GM19455 (cell line): ENCODE measurements around the gene MAG.
"Not testable (repeated sequence)": the region's sequence is repeated elsewhere in the genome, so short reads cannot be mapped to it uniquely, and the experiment has no call there.

Experiments
- ATAC-seq: cut with Tn5 transposase; IDR thresholded peaks from one replicate; pipeline ENCODE4 v1.9.1; 2021; ENCODE audit not compliant: unreplicated experiment

Gene MAG

DNA sequence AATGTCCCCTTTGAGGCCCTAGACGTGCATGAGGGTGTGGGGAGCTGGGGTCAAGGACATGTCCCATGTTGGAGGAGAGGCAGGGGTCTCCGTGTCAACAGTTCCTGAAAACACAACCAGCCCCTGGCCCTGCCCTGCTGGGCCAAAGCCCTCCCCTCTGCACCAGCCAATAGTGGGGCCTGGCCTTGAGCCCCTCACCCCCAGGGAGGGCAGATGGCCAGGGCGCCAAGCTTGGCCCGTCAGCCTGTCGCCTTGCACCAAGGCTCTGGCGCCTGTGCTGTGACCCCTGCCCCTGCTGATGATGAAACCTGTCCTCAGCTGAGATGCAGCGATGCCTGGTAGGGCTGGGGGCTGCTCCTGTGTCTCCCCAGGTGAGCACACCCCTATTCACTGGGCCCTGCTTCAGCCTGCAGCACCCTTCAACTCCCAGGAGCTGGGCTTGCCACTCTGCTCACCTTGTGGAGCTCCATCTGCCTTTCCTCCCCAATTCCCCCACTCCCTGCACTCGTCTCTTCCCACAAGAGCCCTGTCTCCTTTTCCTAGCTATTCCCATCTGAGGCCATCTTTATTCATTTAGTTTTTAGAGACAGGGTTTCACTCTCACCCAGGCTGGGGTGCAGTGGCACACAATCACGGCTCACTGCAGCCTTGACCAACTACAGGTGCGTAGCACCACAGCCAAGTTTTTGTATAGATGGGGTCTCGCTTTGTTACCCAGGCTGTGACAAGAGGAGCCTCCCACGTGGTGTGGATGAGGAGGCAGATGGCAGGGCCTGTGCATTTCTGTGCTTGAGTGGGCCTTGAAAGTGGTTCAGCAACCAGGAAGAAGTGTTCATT, 11.8 kb upstream of the MAG start:
- ATAC-seq = no peak

DNA sequence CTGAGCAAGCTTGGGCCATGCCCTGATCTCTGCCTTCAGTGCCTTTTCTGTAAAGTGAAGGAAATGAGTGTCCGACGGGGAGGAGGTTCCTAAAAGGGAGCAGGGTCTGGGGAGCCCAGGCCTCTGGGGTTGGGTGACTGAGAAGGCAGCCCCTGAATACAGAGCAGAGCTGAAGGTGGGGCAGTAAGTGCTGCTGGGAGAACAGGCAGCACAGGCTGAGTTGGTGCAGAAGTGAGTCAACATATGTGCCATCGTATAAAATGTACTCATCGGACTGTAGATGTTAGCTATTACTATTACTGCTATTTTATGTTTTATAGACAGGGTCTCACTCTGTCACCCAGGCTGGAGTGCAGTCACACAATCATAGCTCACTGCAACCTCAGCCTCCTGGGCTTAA, 10.7 kb upstream of the MAG start:
- no peak for ATAC-seq

DNA sequence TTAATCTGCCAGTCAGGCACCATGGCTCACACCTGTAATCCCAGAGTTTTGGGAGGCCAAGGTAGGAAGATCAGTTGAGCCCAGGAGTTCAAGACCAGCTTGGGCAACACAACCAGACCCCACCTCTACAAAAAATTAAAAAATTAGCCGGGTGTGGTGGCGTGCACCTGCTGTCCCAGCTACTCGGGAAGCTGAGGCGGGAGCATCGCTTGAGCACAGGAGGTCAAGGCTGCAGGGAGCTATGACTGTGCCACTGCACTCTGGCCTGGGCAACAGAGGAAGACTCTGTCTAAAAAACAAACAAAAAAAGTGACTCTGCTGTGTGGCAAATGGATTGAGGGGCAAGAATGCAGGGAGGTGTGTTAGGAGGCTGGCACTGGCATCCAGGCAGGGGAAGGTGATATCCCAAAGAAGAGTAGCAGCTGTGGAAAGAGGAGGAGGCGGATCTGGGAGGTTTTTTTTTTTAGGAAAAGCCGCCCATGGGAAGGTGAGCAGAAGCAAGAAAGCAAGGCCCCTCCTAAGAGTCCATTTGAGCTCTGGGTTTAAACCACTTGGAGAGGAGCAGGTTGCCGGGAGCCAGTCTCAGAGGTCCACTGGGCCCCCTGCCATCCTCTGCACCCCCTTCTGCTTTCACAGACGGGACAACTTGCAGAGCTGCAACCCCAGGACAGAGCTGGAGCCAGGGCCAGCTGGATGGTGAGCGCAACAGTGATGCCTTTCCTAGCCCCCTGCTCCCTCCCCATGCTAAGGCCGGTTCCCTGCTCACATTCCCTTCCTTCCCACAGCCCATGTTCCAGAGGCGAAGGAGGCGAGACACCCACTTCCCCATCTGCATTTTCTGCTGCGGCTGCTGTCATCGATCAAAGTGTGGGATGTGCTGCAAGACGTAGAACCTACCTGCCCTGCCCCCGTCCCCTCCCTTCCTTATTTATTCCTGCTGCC, 7.5 kb upstream of the MAG start:
- no peak for ATAC-seq

DNA sequence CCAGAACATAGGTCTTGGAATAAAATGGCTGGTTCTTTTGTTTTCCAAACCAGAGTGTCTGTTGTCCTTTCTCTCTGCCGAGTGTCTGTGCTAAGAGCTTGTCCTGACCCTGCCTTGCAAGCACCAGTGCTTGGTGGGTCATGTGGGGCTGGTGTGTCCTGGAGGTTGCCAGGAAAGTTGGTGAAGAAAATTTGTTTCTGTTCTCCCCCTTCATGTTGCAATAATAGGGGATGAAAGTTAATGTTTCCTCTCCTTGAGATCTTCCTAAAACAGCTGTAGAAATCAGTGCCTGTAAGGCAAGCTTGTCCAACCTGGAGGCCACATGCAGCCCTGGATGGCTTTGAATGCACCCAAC, 6.9 kb upstream of the MAG start:
- no peak for ATAC-seq

DNA sequence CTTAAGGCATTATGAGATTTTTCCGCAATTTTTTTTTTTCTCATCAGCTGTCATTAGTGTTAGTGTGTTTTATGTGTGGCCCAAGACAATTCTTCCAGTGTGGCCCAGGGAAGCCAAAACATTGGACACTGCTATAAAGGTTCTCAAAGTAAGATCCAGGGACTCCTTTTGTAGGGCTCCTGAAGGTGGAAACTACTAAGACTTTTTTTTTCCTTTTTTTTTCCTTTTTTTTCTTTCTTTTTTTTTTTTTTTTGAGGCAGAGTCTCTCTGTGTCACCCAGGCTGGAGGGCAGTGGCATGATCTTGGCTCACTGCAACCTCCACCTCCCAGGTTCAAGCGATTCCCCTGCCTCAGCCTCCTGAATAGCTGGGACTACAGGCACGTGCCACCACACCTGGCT, 6.5 kb upstream of the MAG start:
- not testable (repeated sequence) for ATAC-seq

DNA sequence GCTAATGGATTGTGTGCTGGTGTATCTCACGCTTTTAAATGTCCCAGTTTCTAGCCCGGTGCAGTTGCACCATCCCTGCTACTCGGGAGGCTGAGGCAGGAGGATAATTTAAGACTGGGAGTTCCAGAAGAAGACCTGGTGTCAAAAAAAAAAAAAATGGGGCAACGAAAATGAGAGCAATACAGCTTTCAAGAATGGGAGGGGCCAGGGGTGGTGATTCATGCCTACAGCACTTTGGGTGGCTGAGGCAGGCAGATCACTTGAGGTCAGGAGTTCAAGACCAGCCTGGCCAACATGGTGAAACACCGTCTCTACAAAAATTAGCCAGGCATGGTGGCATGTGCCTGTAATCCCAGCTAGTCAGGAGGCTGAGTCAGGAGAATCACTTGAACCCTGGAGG, 5.9 kb upstream of the MAG start:
- not testable (repeated sequence) for ATAC-seq

DNA sequence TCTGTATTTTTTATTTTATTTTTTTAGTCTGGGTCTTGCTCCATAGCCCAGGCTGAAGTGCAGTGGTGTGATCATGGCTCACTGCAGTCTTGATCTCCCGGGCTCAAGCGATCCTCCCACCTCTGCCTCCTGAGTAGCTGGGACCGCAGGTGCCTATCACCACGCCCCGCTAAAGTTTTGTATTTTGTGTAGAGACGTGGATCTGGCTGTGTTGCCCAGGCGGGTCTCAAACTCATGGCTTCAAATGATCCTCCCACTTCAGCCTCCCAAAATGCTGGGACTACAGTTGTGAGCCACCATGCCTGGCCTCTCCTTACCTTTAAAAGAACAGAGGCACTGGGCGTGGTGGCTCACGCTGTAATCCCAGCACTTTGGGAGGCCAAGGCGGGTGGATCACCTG, 4.2 kb upstream of the MAG start:
- ATAC-seq = no peak

DNA sequence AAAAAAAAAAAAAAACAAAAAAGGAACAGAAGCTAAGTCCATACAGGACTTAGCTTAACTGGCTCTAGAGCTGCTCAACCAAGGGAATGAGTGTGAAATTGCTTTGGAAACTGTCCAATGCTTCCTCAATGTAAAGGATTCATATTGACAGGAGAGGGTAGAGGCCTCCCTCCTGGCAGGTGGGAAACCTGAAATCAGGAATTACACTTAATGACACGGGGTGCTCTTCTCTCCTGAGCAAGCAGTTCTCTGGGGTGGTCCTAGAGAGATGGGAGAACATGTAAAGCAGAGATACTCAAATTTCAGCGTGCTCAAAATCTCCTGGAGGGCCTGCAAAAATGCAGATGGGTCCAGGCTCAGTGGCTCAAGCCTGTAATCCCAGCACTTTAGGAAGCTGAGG, 3.6 kb upstream of the MAG start:
- no peak for ATAC-seq

DNA sequence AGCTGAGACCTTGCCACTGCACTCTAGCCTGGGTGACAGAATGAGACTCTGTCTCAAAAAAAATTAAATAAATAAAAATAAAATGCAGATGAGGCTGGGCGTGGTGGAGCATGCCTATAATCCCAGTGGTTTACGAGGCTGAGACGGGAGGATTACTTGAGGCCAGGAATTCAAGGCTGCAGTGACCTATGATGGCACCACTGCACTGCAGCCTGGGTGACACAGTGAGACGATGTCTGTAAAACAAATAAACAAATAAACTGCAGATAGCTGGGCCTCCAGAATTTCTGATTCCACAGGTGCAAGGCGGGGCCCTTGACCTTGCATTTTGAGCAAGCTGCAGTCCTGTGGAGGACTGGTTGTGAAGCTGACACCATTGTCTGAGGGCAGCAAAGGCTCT, 3.1 kb upstream of the MAG start:
- ATAC-seq = no peak

DNA sequence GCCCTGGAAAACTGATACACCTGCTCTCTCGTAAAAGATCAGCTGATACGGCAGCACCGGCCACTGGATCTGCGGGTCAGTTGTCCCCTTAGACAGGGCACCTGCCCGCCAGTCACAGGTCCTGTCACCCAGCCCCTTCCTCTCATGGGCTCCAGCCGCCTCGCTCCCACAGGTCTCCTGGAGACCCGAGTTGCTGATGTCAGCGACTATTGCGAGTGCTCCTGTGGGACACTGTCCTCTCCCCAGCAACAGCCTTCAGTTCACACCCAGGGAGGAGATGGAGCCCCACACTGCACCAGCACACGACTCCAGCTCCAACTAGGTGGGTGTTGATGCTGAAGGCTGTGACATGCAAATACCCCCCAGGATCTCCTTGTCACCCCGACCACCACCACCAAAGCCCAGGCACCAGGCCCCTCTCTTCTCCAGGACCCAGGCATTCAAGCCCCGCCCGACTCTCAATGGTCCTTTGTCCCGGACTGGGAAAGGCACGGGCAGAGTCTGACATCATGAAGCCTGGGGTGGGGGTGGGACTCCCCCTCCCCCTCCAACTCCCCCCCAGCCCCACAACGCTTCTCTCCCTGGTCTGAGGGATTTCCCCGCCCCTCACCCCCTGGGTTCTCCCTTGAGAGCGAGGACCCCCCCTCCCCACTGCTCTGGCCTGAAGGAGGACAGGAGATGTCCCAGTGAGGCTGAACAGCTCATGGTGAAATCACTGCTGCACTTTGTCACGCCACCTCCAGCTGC, 1.4 kb upstream of the MAG start:
- no peak for ATAC-seq

DNA sequence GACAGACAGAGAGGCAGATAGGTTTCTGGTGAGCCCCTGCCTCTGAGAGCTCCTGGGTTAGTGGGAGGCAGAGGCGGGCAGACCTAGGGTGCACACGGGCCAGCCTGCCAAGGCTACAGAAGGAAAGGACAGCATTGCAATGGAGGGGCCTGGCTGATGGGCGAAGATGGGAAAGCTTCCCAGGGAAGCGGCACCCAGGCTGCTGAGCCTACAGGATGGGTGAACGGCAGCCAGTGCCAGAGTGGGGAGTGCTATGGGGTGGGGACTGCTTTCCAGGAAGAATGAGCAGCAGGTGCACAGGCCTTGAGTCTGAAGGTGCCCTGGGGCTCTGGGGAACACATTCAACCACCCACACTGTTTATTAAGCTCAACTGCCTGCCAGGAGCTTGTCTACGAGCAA, 702 bp upstream of the MAG start:
- no peak for ATAC-seq

DNA sequence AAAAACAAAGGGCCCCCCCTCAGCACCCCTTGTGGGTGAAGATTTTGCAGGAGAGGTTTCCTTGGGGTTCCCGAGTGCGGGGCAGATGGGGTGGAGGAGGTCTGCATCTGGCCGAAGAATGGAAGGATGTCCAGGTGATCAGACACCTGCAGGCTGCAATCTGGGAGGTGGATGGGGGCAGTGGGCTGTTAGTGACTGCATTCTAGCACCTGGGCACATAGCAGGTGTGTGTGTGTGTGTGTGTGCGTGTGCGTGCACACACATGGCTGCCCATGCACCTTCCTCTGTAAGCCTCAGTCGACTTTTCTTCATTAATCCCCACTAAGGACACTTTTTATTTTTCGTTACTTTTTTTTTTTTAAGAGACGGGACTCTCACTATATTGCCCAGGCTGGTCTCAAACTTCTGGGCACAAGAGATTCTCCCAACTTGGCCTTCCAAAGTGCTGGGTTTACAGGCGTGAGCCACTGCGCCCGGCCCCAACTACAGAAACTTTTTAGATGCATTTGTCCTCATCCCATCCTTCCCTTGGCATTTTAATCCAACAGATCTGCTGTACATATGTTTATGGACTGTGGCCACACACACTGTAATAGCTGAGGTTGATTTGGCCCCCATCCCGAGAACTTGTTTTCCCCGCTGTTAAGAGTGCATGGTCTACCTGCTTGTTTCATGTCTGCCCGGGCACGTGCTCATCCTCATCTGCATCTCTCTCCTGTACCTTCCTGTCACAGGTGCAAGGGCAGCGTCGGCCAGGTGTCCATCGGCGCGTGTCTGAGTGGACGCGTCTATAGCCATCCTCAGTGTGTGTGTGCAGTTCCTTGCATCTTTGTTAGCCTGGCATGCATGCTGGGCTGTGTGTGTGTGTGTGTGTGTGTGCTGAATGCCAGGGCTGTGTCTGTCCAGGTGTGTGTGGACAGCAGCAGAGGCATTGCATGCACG, 731 bp downstream of the MAG start:
- no peak for ATAC-seq

DNA sequence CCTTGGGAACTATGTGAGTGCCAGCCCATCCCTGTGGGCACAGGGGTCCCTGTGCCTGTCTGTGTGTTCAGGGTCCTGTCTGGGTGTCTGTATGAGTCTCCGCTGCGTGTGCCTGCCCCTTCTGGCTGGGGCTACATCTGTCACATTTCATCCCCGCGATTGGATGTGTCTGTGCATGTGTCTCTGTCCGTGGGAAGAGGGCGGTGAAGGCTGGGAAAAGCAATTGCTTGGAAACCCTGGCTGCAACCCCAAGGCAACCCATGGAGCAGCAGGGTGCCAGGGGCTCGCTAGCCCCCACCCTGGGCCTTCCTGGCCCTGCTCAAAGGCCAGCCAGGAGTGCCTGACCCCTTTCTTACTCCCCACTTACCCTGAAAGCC, 1.4 kb downstream of the MAG start:
- no peak for ATAC-seq

DNA sequence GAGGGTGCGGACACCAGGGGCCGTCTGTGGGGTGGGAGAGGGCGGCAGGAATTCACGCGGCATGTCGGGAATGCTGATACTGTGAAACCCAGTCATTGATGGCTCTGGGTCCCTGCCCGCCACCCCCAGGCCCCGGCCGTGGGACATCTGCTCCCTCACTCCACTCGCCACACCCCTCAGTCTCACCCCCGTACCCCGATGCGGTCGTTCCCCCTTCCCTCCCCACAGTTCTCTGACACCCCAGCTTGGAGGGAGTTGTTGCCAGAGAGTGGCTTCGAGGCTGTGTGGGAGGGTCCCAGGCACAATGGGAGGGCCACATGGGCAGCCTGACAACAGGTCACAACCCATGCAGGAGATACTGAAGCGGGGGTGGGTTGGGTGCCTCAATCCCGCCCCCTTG, 1.8 kb downstream of the MAG start:
- ATAC-seq = no peak

DNA sequence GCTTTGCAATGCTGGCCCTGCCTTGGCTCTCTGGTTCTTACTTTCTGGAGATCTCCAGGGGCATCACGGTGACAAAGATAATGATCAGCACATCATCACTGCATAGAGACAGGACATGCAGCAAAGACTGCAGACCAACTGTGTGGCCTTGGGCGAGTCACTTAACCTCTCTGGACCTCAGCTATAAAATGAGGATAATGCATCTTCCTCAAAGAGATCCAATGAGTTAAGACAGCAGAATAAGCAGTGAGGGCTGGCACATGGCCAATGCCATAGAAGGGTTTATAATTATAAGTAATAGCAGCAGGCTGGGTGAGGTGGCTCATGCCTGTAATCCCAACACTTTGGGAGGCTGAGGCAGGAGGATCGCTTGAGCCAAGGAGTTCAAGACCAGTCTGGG, 2.4 kb downstream of the MAG start:
- no peak for ATAC-seq

DNA sequence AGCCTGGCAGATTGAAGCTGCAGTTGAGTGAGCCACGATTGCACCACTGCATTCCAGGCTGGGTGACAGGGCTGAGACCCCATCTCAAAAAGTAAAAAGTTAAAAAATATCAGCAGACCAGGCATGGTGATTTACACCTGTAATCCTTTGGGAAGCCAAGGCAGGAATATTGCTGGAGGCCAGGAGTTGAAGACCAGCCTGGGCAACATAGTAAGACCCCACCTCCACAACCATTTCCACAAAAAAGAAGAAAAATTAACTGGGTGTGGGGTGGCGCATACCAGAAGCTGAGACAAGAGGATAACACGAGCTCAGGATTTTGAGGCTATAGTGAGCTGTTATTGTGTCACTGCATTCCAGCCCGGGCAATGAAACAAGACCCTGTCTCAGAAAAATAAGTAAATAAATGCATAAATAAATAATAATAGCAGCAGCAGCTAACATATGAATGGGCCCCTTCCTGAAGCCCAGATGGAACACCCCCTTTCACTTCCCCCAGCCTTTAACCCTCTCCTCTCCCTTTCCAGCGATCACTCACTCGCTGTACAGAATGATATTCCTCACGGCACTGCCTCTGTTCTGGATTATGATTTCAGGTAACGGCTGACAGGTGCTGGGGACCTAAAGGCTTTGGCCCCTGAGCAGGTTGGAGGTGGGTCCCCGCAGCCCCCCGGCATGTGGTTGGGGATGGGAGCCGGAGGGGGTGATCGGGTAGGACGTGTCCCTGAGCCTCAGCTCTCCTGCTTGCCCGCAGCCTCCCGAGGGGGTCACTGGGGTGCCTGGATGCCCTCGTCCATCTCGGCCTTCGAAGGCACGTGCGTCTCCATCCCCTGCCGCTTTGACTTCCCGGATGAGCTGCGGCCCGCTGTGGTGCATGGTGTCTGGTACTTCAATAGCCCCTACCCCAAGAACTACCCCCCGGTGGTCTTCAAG, 3.2 kb downstream of the MAG start:
- no peak for ATAC-seq

DNA sequence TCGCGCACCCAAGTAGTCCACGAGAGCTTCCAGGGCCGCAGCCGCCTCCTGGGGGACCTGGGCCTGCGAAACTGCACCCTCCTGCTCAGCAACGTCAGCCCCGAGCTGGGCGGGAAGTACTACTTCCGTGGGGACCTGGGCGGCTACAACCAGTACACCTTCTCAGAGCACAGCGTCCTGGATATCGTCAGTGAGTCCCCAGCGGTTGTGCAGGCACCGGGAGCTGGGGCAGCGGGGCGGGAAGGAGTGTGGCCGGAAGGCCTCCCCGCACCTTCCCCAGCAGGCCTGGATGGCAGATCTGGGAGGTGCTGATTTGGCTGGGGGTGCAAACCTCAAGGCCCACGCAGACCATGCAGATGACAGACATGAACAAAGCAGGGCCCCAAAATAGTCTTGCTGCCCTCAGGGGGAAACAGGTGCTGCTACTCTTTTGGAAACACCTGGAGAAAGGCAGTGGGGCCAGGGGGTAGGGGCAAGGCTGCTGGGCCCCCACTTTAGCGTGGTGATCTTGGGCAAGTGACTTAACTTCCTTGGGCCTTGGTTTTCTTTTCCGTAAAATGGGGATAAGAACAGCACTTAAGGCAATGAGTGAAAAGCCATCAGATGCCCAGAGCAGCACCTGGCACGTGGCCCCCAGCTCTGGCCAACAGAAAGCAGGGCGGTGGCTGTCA, 4.0 kb downstream of the MAG start:
- ATAC-seq = no peak

DNA sequence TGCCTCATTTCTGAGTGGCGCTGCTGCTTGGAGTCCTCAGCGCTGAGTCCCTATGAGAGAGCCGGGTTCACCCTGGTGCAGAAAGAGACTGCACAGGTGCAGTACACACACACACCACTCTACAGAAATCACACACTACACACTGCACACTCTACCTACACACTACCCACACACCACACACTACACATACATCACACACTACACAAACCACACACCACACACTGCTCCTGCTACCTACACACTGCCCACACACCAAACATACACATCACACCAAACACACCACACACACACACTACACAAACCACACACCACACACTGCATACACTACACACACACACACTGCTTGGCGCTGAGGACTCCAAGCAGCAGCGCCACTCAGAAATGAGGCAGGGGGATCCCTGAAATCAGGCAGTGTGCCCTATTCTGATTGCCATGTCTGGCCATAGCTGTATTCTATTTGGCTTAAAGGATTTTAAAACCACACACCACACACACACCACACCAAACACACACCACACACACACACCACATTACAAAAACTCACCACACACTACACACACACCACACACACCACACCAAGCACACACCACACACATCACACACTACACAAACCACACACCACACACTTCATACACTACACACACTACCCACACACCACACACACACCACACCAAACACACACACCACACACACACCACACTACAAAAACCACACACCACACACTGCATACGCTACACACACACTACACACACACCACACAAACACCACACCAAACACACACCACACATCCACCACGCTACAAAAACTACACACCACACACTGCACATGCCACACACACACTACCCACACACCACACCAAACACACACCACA, 4.9 kb downstream of the MAG start:
- ATAC-seq = no peak
